Right atrium auricular region (tissue), 2 donors: ENCODE results near the gene PCDHGC3. TPM values are rescaled to one million over a fixed set of nuclear protein-coding genes. Genes with fewer than 3 reads are reported as not detected.

ENCODE experiments used
- DNase-seq: peaks from one replicate; pipeline ENCODE4 v3.0.0-alpha.2; 2019; ENCODE audit warnings: low spot score
- H3K27ac ChIP-seq, 2 donors: fragments of 200-600 bp; sonication (generic); 1 replicate in 1 of 2; 2 replicates in 1 of 2; pipeline ENCODE4 v1.5.1; 2016 to 2019
- H3K27me3 ChIP-seq, 2 donors: fragments of 200-600 bp; sonication (generic); one replicate each; pipeline versions ENCODE4 v1.5.1 to v1.6.0; 2017 to 2019
- H3K36me3 ChIP-seq: fragments of 200-600 bp; sonication (generic); one replicate; pipeline ENCODE4 v1.5.1; 2016
- H3K4me1 ChIP-seq, 2 donors: fragments of 200-600 bp; sonication (generic); one replicate each; pipeline versions ENCODE4 v1.5.1 to v1.6.0; 2017 to 2019
- H3K4me3 ChIP-seq, 2 donors: fragments of 200-600 bp; sonication (generic); 1 replicate in 1 of 2; 2 replicates in 1 of 2; pipeline ENCODE4 v1.5.1; 2017 to 2019; ENCODE audit warnings: mild to moderate bottlenecking in 1 of 2, moderate library complexity in 1 of 2
- H3K9me3 ChIP-seq, 2 donors: fragments of 200-600 bp; sonication (generic); one replicate each; pipeline ENCODE4 v1.5.1; 2019
- total RNA-seq, 2 donors: library from RNA; depleted of rRNA; stranded (reverse); fragments of >200 nt; gene quantifications; one replicate each; pipeline ENCODE4 v1.1.0, GENCODE V29; 2016
- TF ChIP-seq, protein P1 (sequence below), 2 donors: fragments of 200-600 bp; sonication (generic); IDR thresholded peaks; one replicate each; pipeline ENCODE4 v1.5.1; 2019; ENCODE audit warnings: antibody characterized with exemption in 2 of 2

The PCDHGC3 gene
- total RNA-seq, 2 donors from 2014 or later = 24.1 to 38.3 TPM

DNA sequence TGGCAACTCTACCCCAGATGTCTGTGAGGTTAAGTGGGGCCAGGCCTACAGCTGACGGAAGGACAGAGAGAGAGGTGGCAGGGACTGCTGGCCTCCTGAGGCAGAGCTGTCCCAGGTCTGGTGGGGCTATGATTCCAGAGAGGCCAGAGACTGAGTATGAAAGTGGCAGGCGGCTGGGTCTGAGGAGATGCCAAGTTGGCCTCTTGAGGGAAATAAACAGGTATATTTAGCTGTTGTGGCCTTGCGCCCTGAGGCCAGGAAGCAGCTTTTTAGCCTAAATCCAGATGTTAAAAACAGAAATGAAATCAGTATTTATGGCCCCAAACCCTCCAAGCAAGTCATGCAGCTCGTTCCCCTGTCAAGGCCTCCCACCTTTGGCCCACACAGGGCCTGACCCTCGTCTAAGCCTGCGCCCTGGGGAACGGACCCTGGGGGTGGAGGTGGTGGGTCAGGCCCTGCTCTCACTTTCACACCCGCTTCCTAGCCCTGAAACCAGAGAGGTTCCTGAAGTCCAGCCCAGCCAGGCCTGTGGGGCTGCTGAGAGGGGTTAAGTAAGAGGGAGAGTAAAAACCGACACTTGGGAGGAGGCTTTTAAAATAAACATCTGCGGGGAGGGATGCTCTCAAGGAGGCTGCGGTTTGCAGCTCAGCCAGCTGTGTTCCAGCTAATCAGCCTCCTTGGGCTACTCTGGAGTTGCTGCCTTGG is 31.8 kb downstream of the PCDHGC3 start:
- H3K4me1 ChIP-seq = peaks cover 0 to 47% of the 10 kb centered on the region in 2 donors
- peaks cover 35% of the 10 kb centered on the region for H3K36me3 ChIP-seq
- H3K27ac ChIP-seq = peak overlapping the region; percentile 85 to 87
- no peaks in the 10 kb centered on the region for H3K27me3 ChIP-seq
- no peak for DNase-seq
- TF ChIP-seq, protein P1, sequence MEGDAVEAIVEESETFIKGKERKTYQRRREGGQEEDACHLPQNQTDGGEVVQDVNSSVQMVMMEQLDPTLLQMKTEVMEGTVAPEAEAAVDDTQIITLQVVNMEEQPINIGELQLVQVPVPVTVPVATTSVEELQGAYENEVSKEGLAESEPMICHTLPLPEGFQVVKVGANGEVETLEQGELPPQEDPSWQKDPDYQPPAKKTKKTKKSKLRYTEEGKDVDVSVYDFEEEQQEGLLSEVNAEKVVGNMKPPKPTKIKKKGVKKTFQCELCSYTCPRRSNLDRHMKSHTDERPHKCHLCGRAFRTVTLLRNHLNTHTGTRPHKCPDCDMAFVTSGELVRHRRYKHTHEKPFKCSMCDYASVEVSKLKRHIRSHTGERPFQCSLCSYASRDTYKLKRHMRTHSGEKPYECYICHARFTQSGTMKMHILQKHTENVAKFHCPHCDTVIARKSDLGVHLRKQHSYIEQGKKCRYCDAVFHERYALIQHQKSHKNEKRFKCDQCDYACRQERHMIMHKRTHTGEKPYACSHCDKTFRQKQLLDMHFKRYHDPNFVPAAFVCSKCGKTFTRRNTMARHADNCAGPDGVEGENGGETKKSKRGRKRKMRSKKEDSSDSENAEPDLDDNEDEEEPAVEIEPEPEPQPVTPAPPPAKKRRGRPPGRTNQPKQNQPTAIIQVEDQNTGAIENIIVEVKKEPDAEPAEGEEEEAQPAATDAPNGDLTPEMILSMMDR (IDR thresholded peaks at IDR 0.05) = no peak
- no peaks in the 10 kb centered on the region for H3K9me3 ChIP-seq
- no peak overlapping the region for H3K4me3 ChIP-seq

DNA sequence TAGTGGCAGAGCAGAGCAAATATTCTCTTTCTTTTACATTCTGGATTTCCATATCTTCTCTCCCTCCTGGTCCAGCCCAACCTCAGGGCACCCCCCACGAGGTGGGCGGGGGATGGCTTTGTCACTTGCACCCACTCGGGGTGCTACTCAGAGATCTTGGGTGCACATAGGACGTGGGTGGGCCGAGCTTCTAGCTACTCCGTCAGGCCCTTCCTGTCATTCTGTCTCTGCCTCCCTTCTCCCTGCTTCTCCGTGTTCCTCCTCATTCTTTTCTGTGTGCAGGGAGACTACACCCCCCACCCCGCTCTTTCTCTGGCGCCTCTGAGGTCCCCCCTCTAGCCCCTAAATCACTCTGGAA is 32.7 kb downstream of the PCDHGC3 start:
- H3K27me3 ChIP-seq = no peaks in the 10 kb centered on the region
- TF ChIP-seq, protein P1 (IDR thresholded peaks at IDR 0.05) = no peak
- no peaks in the 10 kb centered on the region for H3K9me3 ChIP-seq
- no peak for DNase-seq
- H3K4me3 ChIP-seq = peak overlapping the region; percentile 18 to 38
- H3K27ac ChIP-seq = peak overlapping the region; percentile 85 to 87
- peaks cover 29% of the 10 kb centered on the region for H3K36me3 ChIP-seq
- peaks cover 0 to 56% of the 10 kb centered on the region in 2 donors for H3K4me1 ChIP-seq

DNA sequence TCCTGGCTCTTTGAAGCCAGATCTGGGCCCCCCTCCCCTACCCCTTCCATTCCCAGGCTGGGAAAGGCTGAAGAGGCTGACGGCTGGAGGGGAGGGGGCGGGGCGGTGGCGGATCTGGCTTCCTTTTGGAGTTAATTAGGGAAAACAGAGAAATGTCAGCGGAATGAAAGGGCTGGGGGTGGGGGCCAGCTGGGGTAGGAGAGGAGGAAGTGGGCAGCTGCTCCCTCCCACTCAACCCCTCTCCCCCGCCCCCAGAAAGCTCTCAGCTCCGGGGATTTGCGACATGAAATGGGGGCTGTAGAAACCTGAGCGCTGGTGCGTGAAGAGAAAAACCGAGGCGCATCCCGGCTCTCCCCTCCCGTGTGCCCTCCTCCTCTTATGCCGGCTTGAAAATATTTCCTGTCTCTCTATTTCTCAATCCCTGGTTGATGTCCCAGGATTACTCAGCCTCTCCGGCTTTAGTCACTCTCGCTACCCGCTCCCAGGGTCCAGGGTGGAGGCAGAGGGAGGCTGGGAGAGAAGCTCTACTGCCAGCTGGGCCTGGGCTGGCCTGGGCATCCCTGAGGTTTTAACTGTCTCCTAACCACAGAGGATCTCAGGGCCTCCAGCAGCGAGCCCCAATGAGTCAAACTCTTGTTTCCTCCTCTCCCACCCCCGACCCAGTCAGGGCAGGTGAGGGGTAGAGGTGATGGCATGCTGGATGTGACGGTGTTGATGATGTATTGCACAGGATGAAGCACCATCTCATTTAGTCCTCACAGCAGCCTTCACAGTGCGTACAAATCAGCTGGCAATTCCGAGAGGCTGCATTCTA is 33.2 kb downstream of the PCDHGC3 start:
- peaks cover 29% of the 10 kb centered on the region for H3K36me3 ChIP-seq

DNA sequence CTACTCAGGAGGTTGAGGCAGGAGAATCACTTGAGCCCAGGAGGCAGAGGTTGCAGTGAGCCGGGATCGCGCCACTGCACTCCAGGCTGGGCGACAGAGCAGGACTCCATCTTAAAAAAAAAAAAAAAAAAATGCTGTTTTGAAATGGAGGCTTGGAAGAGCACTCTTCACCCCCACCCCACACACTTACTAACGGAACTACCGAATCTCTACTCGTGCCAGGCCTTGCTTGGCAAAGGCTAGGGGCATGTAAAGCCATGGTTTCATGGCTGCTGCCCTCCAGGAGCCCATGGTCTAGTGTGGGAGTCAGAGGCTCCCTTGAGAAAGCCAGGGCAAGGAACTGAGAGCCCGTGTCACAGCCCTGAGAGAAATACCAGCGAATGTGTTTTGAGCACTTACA is 34.4 kb downstream of the PCDHGC3 start:
- Histone ChIP-seq H3K4me1 (peaks cover 0 to 73% of the 10 kb centered on the region in 2 donors), H3K27me3 (no peaks in the 10 kb centered on the region), H3K9me3 (no peaks in the 10 kb centered on the region), H3K4me3 (no peak overlapping the region), H3K27ac (peak overlapping the region; percentile 85 to 87), H3K36me3 (peaks cover 29% of the 10 kb centered on the region)
- DNase-seq = no peak
- TF ChIP-seq, protein P1 (IDR thresholded peaks at IDR 0.05) = no peak

More for the DNA sequence above, 33.2 kb downstream of the PCDHGC3 start:
- H3K9me3 ChIP-seq = no peaks in the 10 kb centered on the region
- peak; percentile 88 for DNase-seq
- peak overlapping the region; percentile 18 to 38 for H3K4me3 ChIP-seq
- H3K4me1 ChIP-seq = peaks cover 0 to 62% of the 10 kb centered on the region in 2 donors
- peak overlapping the region; percentile 85 to 87 for H3K27ac ChIP-seq
- TF ChIP-seq, protein P1 (IDR thresholded peaks at IDR 0.05) = no peak
- H3K27me3 ChIP-seq = no peaks in the 10 kb centered on the region

DNA sequence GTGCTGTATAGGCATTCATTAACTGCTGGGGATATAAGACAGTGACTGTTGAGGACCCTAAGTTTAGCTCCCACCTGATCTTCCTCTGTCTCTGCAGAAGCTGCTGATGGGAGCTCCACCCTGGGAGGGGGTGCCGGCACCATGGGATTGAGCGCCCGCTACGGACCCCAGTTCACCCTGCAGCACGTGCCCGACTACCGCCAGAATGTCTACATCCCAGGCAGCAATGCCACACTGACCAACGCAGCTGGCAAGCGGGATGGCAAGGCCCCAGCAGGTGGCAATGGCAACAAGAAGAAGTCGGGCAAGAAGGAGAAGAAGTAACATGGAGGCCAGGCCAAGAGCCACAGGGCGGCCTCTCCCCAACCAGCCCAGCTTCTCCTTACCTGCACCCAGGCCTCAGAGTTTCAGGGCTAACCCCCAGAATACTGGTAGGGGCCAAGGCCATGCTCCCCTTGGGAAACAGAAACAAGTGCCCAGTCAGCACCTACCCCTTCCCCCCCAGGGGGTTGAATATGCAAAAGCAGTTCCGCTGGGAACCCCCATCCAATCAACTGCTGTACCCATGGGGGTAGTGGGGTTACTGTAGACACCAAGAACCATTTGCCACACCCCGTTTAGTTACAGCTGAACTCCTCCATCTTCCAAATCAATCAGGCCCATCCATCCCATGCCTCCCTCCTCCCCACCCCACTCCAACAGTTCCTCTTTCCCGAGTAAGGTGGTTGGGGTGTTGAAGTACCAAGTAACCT is 35.3 kb downstream of the PCDHGC3 start:
- H3K27ac ChIP-seq = no peak overlapping the region
- H3K9me3 ChIP-seq = no peaks in the 10 kb centered on the region
- H3K36me3 ChIP-seq = peaks cover 23% of the 10 kb centered on the region
- TF ChIP-seq, protein P1 (IDR thresholded peaks at IDR 0.05) = no peak
- no peak for DNase-seq
- H3K27me3 ChIP-seq = no peaks in the 10 kb centered on the region
- peaks cover 0 to 82% of the 10 kb centered on the region in 2 donors for H3K4me1 ChIP-seq
- H3K4me3 ChIP-seq = no peak overlapping the region
